Keratinocyte (primary cell): Measurements from ENCODE around the gene TROAP. TPM values are rescaled to one million over a fixed set of nuclear protein-coding genes. Genes with fewer than 3 reads are reported as not detected.

Source experiments
- DNase-seq: peaks from one replicate; pipeline ENCODE4 v3.0.0-alpha.2; 2011; ENCODE audit warnings: low read depth, missing footprints, low spot score
- FAIRE-seq: peaks from 2 replicates; lab custom pipeline; 2011; peaks lifted over from hg19 to GRCh38; lab: Jason Lieb, UNC
- H2AFZ ChIP-seq: 2 replicates; pipeline ENCODE4 v1.6.0; 2012; ENCODE audit warnings: low read length, control low read depth, inconsistent platforms; ENCODE audit not compliant: control insufficient read depth
- H3K27ac ChIP-seq: 2 replicates; pipeline ENCODE4 v1.5.1; 2011; ENCODE audit warnings: low read length; ENCODE audit not compliant: control insufficient read depth, insufficient read depth
- H3K27me3 ChIP-seq: 3 replicates; pipeline ENCODE4 v1.6.0; 2011; ENCODE audit warnings: low read length; ENCODE audit not compliant: control insufficient read depth, insufficient read depth; ENCODE audit errors: extremely low read depth
- H3K36me3 ChIP-seq, 2 experiments: 2 replicates in 1 of 2; 3 replicates in 1 of 2; pipeline ENCODE4 v1.5.1; 2011; ENCODE audit warnings: low read length in 2 of 2, mild to moderate bottlenecking in 1 of 2; ENCODE audit not compliant: control insufficient read depth in 2 of 2, insufficient read depth in 2 of 2; ENCODE audit errors: extremely low read depth in 1 of 2
- H3K4me1 ChIP-seq: 3 replicates; pipeline ENCODE4 v1.5.1; 2011; ENCODE audit warnings: low read length; ENCODE audit not compliant: control insufficient read depth, insufficient read depth; ENCODE audit errors: extremely low read depth
- H3K4me2 ChIP-seq: 3 replicates; pipeline ENCODE4 v1.6.0; 2011; ENCODE audit warnings: low read depth, low read length; ENCODE audit not compliant: control insufficient read depth, insufficient read depth; ENCODE audit errors: extremely low read depth
- H3K4me3 ChIP-seq, 3 experiments: fragments of 200-600 bp in 1 of 3; sonication (generic) in 1 of 3; 2 replicates in 2 of 3; 3 replicates in 1 of 3; pipeline ENCODE4 v1.5.1; 2011 to 2016; ENCODE audit warnings: low read length in 3 of 3, mild to moderate bottlenecking in 3 of 3, control low read depth in 2 of 3, inconsistent platforms in 1 of 3, low read depth in 1 of 3, mixed read lengths in 1 of 3, mixed run types in 1 of 3, moderate library complexity in 1 of 3; ENCODE audit not compliant: control insufficient read depth in 2 of 3, insufficient read depth in 2 of 3; ENCODE audit errors: extremely low read depth in 1 of 3
- H3K79me2 ChIP-seq: 2 replicates; pipeline ENCODE4 v1.6.0; 2012; ENCODE audit warnings: low read length; ENCODE audit not compliant: control insufficient read depth, insufficient read depth
- H3K9ac ChIP-seq: 3 replicates; pipeline ENCODE4 v1.6.0; 2011; ENCODE audit warnings: low read length; ENCODE audit not compliant: control insufficient read depth, insufficient read depth; ENCODE audit errors: extremely low read depth
- H3K9me1 ChIP-seq: 3 replicates; pipeline ENCODE4 v1.6.0; 2011; ENCODE audit warnings: low read length; ENCODE audit not compliant: control insufficient read depth, insufficient read depth; ENCODE audit errors: extremely low read depth
- H3K9me3 ChIP-seq: 2 replicates; pipeline ENCODE4 v1.5.1; 2012; ENCODE audit warnings: low read depth, low read length; ENCODE audit not compliant: control insufficient read depth
- H4K20me1 ChIP-seq: 3 replicates; pipeline ENCODE4 v1.6.0; 2011; ENCODE audit warnings: low read length; ENCODE audit not compliant: control insufficient read depth, insufficient read depth; ENCODE audit errors: extremely low read depth
- EZH2 ChIP-seq: IDR thresholded peaks from one replicate; pipeline ENCODE4 v1.6.1; 2012; ENCODE audit warnings: inconsistent platforms, mild to moderate bottlenecking, low read length, moderate library complexity
- dilution Hi-C: fragments of 300-500 bp; cut with MboI; formaldehyde crosslinking; loops from one replicate; pipeline ENCODE4 v1.7.0; 2020; ENCODE audit warnings: low sequenced_read_pairs; ENCODE audit not compliant: extremely low pct_ligation_motif_present
- polyA plus RNA-seq, 5 experiments: library from polyadenylated mRNA; depleted of rRNA in 3 of 5; stranded (reverse) in 3 of 5; stranded (forward) in 1 of 5; unstranded in 1 of 5; fragments of >200 nt; gene quantifications; 1 replicate in 1 of 5; 2 replicates in 3 of 5; 3 replicates in 1 of 5; pipeline versions ENCODE4 v1.2.1 to v1.2.3, GENCODE V29; 2011 to 2012; ENCODE audit warnings: missing spikeins in 2 of 5, low read depth in 1 of 5, low replicate concordance in 1 of 5
- TF ChIP-seq, protein P1 (sequence below), 3 experiments: IDR thresholded peaks in 1 of 3; conservative IDR thresholded peaks in 1 of 3; optimal IDR thresholded peaks in 1 of 3; 2 replicates in 2 of 3; 3 replicates in 1 of 3; pipeline versions ENCODE3 to v1.5.1; 2011; ENCODE audit warnings: low read length in 3 of 3, mild to moderate bottlenecking in 3 of 3, moderate library complexity in 2 of 3, control low read depth in 1 of 3, inconsistent platforms in 1 of 3; ENCODE audit not compliant: insufficient read depth in 2 of 3; ENCODE audit errors: extremely low read depth in 1 of 3

Gene TROAP
- polyA plus RNA-seq, 1 donor (not counting 4 experiments of a cell fraction or from before 2014, with no cell fraction given) = 14.1 TPM

DNA sequence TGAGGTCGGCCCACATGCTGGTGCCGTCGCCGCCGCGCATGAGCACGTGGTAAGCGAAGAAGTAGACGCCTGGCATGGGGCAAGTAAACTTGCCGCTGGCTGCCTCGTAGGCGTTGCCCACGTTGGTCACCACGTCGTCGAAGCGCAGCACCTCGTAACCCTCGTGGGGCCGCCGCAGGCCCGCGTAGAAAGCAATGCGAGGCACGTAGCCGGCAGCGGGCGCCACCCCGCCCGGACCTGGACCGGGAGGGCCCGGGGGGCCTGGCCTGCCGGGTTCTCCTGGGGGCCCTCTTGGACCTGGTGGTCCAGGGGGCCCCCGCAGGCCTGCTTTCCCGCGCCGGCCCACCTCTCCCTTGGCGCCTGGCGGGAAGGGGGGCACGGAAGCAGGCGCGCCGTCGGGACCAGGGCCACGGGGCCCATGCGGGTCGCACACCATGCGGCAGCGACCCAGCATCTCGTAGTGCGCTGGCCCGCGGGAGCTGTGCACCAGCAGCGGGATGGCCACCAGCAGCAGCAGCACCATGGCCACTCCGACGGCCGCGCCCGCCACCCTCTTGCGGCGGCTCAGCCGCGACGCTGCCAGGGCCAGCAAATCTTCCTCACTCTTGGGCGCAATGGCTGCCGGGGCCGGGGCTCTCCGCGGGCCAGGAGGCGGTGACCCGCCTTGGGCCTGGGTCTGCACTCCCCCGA lies 13.0 kb downstream of the TROAP start:
- Histone ChIP-seq H3K36me3 (peaks cover 0 to 3% of the 10 kb centered on the region in 2 experiments), H3K79me2 (no peaks in the 10 kb centered on the region), H3K9ac (no peak overlapping the region), H3K4me3 (no peak overlapping the region), H3K4me1 (peaks cover 11% of the 10 kb centered on the region), H3K9me1 (no peaks in the 10 kb centered on the region), H3K27ac (no peak overlapping the region), H3K4me2 (peak overlapping the region; percentile 87), H3K27me3 (peaks cover 20% of the 10 kb centered on the region), H2AFZ (peak overlapping the region; percentile 88), H4K20me1 (no peaks in the 10 kb centered on the region), H3K9me3 (no peaks in the 10 kb centered on the region)
- DNase-seq (no peak), FAIRE-seq (no peak)
- TF ChIP-seq, protein P1, sequence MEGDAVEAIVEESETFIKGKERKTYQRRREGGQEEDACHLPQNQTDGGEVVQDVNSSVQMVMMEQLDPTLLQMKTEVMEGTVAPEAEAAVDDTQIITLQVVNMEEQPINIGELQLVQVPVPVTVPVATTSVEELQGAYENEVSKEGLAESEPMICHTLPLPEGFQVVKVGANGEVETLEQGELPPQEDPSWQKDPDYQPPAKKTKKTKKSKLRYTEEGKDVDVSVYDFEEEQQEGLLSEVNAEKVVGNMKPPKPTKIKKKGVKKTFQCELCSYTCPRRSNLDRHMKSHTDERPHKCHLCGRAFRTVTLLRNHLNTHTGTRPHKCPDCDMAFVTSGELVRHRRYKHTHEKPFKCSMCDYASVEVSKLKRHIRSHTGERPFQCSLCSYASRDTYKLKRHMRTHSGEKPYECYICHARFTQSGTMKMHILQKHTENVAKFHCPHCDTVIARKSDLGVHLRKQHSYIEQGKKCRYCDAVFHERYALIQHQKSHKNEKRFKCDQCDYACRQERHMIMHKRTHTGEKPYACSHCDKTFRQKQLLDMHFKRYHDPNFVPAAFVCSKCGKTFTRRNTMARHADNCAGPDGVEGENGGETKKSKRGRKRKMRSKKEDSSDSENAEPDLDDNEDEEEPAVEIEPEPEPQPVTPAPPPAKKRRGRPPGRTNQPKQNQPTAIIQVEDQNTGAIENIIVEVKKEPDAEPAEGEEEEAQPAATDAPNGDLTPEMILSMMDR (optimal IDR thresholded peaks at IDR 0.05 in 1 of 3, IDR thresholded peaks at IDR 0.05 in 1 of 3, conservative IDR thresholded peaks at IDR 0.05 in 1 of 3; ENCODE audit: extremely low read depth in 1 of 3, insufficient read depth in 2 of 3, low read length in 3 of 3) = no peak
- no peak for TF ChIP-seq EZH2
- dilution Hi-C loops = no loop called here

DNA sequence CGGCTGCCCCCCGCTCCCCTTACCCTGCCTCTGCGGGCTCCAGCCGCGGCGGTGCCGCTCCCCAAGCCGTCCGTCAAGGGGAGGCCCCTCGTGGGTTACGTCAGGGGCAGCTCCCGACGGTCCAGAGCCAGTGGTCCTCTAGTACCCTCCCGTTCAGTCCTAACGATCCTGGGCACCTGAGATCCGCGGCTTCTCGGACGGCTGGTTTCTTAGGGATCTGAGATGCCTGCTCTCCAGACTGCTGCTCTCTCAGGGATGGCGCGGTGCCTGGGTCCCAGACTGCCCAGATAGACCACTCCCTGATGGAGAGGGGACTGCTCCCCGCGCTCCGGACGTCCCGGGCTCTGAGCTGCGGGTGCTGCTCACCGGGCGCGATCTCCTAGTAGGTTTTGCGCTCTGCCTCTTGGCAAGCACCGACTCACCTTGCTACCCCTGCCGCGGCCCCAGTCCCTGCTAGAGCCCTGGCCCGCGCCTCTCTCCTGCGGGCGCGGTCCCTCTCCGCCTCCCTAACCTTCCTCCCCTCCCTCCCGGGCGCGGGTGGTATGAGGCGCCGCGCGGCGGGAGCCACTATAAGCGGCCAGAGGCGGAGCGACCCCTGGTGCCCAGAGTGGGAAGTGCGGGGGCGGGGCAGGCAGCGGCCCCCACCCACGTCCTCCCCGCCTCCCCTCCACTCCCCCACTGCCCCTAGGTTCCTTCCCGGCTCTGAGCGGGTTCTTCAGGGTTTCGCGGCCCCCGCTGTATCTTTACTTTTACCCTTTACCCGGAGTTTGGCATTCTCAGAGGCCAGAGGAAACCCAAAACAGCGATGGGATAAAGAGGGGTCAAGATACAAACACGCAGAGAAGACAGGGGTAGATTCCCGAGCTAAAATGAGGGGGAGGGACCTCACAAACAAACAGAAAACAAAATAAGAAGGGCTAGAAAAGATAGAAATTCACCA lies 13.9 kb downstream of the TROAP start, which contains the start of gene C1QL4:
Gene C1QL4, minus strand, starts transcription at position 544 of the 940 bp plus-strand sequence. CDS start 711 bp downstream, outside the sequence.
- Histone ChIP-seq H3K27me3 (peaks cover 29% of the 10 kb centered on the region), H3K4me2 (peak within 1 kb of the TSS; percentile 87), H3K9me3 (no peaks in the 10 kb centered on the region), H3K4me3 (peak within 1 kb of the TSS; percentile 26 to 72 (median 65)), H3K27ac (no peak within 1 kb of the TSS), H3K9ac (peak within 1 kb of the TSS; percentile 22), H3K9me1 (no peaks in the 10 kb centered on the region), H3K4me1 (peaks cover 11% of the 10 kb centered on the region), H4K20me1 (no peaks in the 10 kb centered on the region), H3K36me3 (no peaks in the 10 kb centered on the region), H3K79me2 (no peaks in the 10 kb centered on the region), H2AFZ (peak within 1 kb of the TSS; percentile 88)
- dilution Hi-C loops = no loop called here
- peak; percentile 47 for TF ChIP-seq EZH2
- TF ChIP-seq, protein P1 (optimal IDR thresholded peaks at IDR 0.05 in 1 of 3, IDR thresholded peaks at IDR 0.05 in 1 of 3, conservative IDR thresholded peaks at IDR 0.05 in 1 of 3; ENCODE audit: extremely low read depth in 1 of 3, insufficient read depth in 2 of 3, low read length in 3 of 3) = peak in 2 of 3 experiments; percentile 87 to 97
- FAIRE-seq (no peak), DNase-seq (no peak)
